Testis (tissue), 3 donors: ENCODE measurements around the gene MBD6. TPM values are rescaled to one million over a fixed set of nuclear protein-coding genes. Genes with fewer than 3 reads are reported as not detected.
"Not testable (repeated sequence)": the region's sequence is repeated elsewhere in the genome, so short reads cannot be mapped to it uniquely, and the experiment has no call there.

ENCODE experiments used
- DNase-seq: peaks from one replicate; pipeline ENCODE4 v3.0.0-alpha.2; 2019
- H3K27ac ChIP-seq, 2 donors: fragments of 200-600 bp; sonication (generic); one replicate each; pipeline ENCODE4 v1.5.1; 2019
- H3K27me3 ChIP-seq: fragments of 200-600 bp; sonication (generic); one replicate; pipeline ENCODE4 v1.5.1; 2019
- H3K36me3 ChIP-seq: fragments of 200-600 bp; sonication (generic); one replicate; pipeline ENCODE4 v1.5.1; 2017; ENCODE audit warnings: low read depth; ENCODE audit errors: missing control alignments
- H3K4me1 ChIP-seq: fragments of 200-600 bp; sonication (generic); one replicate; pipeline ENCODE4 v1.5.1; 2019
- H3K4me3 ChIP-seq, 2 donors: fragments of 200-600 bp; sonication (generic); one replicate each; pipeline ENCODE4 v1.5.1; 2017 to 2019
- H3K9me3 ChIP-seq: fragments of 200-600 bp; sonication (generic); one replicate; pipeline ENCODE4 v1.5.1; 2017
- CTCF ChIP-seq, 3 experiments: fragments of 450-650 bp in 2 of 3; fragments of 200-600 bp in 1 of 3; sonication (generic) in 1 of 3; IDR thresholded peaks; one replicate each; pipeline ENCODE4 v1.5.1; 2016 to 2019; ENCODE audit warnings: antibody characterized with exemption in 3 of 3, mild to moderate bottlenecking in 2 of 3, moderate library complexity in 1 of 3
- POLR2A ChIP-seq: fragments of 450-650 bp; IDR thresholded peaks from one replicate; pipeline ENCODE4 v1.6.1; 2017; ENCODE audit warnings: antibody characterized with exemption, mild to moderate bottlenecking, moderate library complexity
- WGBS, 2 donors: methylation state at CpG; one replicate each; pipeline ENCODE4 v1.1.5; 2018; 5-methylcytosine and 5-hydroxymethylcytosine counted together
- intact Hi-C: fragments of 100-400 bp; cut with DNase I; formaldehyde crosslinking; loops from one replicate; pipeline ENCODE4 v1.15.1; 2023; ENCODE audit warnings: low total_unique reads
- polyA plus RNA-seq: library from polyadenylated mRNA; stranded (reverse); fragments of 350-450 nt; fragmentation: Illumina TruSeq; extraction: RNeasy Lipid Tissue Mini Kit (QIAGEN cat#74804); gene quantifications from one replicate; pipeline ENCODE4 v1.2.3, GENCODE V29; 2014; ENCODE audit warnings: low read depth, low replicate concordance; ENCODE audit not compliant: insufficient read depth
- total RNA-seq, 2 donors: library from RNA; depleted of rRNA; stranded (reverse); fragments of >200 nt; gene quantifications; one replicate each; pipeline ENCODE4 v1.2.3, GENCODE V29; 2016

The MBD6 gene
- total and polyA plus RNA-seq, 3 donors from 2014 or later: 84.7 to 130 (median 86.6) TPM

- H3K9me3 ChIP-seq: no peaks in the 10 kb centered on the region
- H3K27ac ChIP-seq: peak overlapping the region; percentile 17 to 72
- H3K4me1 ChIP-seq: peaks cover 9% of the 10 kb centered on the region
- intact Hi-C loops: no loop called here
- WGBS, 2 donors: 22% methylated on average over 11 of the region's 11 CpGs
- no peaks in the 10 kb centered on the region for H3K36me3 ChIP-seq
- H3K27me3 ChIP-seq: no peaks in the 10 kb centered on the region
- DNase-seq: no peak
- peak overlapping the region; percentile 85 to 90 for H3K4me3 ChIP-seq
- no peak for TF ChIP-seq POLR2A
- no peak for TF ChIP-seq CTCF (IDR thresholded peaks at IDR 0.05)
Observed at GRCh38 chr12:57488402-57489156, 34.0 kb upstream of the MBD6 start.

DNA sequence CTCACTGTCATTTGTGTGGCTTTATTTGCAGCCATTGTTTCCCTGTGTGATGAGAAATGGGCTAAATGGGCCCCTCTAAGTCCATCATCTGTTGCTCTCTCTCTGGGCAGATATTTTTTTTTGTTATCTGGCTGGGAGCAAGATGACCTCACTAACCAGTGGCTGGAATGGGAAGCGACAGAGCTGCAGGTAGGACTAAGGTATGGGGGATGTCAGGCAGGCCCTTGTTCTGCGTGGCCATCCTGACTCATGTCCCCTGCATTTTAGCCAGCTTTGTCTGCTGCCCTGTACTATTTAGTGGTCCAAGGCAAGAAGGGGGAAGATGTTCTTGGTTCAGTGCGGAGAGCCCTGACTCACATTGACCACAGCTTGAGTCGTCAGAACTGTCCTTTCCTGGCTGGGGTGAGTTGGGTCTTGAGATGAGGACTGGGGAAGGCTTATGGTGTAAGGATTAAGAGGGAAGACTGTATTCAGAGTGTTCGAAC is 33.4 kb upstream of the MBD6 start:
- Histone ChIP-seq H3K9me3 (no peaks in the 10 kb centered on the region), H3K36me3 (no peaks in the 10 kb centered on the region), H3K27ac (no peak overlapping the region), H3K27me3 (no peaks in the 10 kb centered on the region), H3K4me3 (peak overlapping the region in 1 of 2 donors; percentile 90), H3K4me1 (peaks cover 9% of the 10 kb centered on the region)
- WGBS, 2 donors: 85 to 91% methylated on average over 5 of the region's 5 CpGs
- TF ChIP-seq CTCF (IDR thresholded peaks at IDR 0.05): no peak
- TF ChIP-seq POLR2A: no peak
- DNase-seq: no peak
- intact Hi-C loops: no loop called here

DNA sequence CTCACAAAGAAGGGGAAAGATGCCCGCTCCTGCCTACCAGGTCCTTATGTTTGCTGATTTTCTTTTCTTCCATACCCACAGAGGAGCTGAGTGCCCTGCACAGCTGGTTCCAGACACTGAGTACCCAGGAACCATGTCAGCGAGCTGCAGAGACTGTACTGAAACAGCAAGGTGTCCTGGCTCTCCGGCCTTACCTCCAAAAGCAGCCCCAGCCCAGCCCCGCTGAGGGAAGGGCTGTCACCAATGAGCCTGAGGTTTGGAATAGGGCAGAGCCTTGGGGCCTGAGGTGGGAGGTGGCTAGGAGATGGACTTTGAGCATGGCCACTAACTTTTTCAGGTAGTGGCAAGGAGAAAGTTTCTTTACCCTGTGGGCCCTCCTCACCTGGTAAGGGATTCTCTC is 32.5 kb upstream of the MBD6 start:
- Histone ChIP-seq H3K9me3 (no peaks in the 10 kb centered on the region), H3K36me3 (no peaks in the 10 kb centered on the region), H3K27ac (no peak overlapping the region), H3K4me1 (peaks cover 9% of the 10 kb centered on the region), H3K27me3 (no peaks in the 10 kb centered on the region), H3K4me3 (no peak overlapping the region)
- intact Hi-C loops: no loop called here
- WGBS, 2 donors: 94 to 96% methylated on average over 1 to 4 of the region's 4 CpGs
- DNase-seq: no peak
- TF ChIP-seq CTCF (IDR thresholded peaks at IDR 0.05) (no peak), POLR2A (no peak)

- H3K27me3 ChIP-seq: no peaks in the 10 kb centered on the region
- TF ChIP-seq POLR2A (no peak), CTCF (IDR thresholded peaks at IDR 0.05) (no peak)
- H3K4me3 ChIP-seq: no peak overlapping the region
- intact Hi-C loops: no loop called here
- 90% methylated on average over 15 of the region's 15 CpGs for WGBS, 2 donors
- no peaks in the 10 kb centered on the region for H3K36me3 ChIP-seq
- DNase-seq: no peak
- peaks cover 9% of the 10 kb centered on the region for H3K4me1 ChIP-seq
- H3K9me3 ChIP-seq: no peaks in the 10 kb centered on the region
- H3K27ac ChIP-seq: no peak overlapping the region
Observed at GRCh38 chr12:57491393-57492280, 31.0 kb upstream of the MBD6 start.

- intact Hi-C loops: not testable (repeated sequence)
- 93 to 100% methylated on average over 3 to 46 of the region's 48 CpGs for WGBS, 2 donors
Observed at GRCh38 chr12:57495051-57495701, 27.4 kb upstream of the MBD6 start.

More at GRCh38 chr12:57495051-57495701, 27.4 kb upstream of the MBD6 start:
- not testable (repeated sequence) for H3K4me3 ChIP-seq, DNase-seq, H3K36me3 ChIP-seq, H3K27ac ChIP-seq, H3K4me1 ChIP-seq, H3K27me3 ChIP-seq, H3K9me3 ChIP-seq
